Measurements from ENCODE around the gene TNFAIP8L1.

The TNFAIP8L1 gene

GRCh38 chr19:4699826-4700692 lies 60.7 kb downstream of the TNFAIP8L1 start:
- no peak for DNase-seq (ENCODE audit: extremely low read depth, low read depth)
- TF ChIP-seq CTCF (IDR thresholded peaks at IDR 0.05; ENCODE audit: low read depth, low read length, missing control alignments): no peak
- no peak overlapping the region for H3K4me3 ChIP-seq (replicated peaks; ENCODE audit: low read depth, low read length)

- no peak overlapping the region for H3K4me3 ChIP-seq (replicated peaks; ENCODE audit: low read depth, low read length)
- DNase-seq (ENCODE audit: extremely low read depth, low read depth): no peak
- TF ChIP-seq CTCF (IDR thresholded peaks at IDR 0.05; ENCODE audit: low read depth, low read length, missing control alignments): no peak
These were observed 61.3 kb downstream of the TNFAIP8L1 start for GRCh38 chr19:4700693-4700970.

GRCh38 chr19:4701557-4701956 lies 62.2 kb downstream of the TNFAIP8L1 start:
- no peak for DNase-seq (ENCODE audit: extremely low read depth, low read depth)
- no peak for TF ChIP-seq CTCF (IDR thresholded peaks at IDR 0.05; ENCODE audit: low read depth, low read length, missing control alignments)
- no peak overlapping the region for H3K4me3 ChIP-seq (replicated peaks; ENCODE audit: low read depth, low read length)

GRCh38 chr19:4702764-4703163 lies 63.4 kb downstream of the TNFAIP8L1 start:
- no peak for TF ChIP-seq CTCF (IDR thresholded peaks at IDR 0.05; ENCODE audit: low read depth, low read length, missing control alignments)
- no peak for DNase-seq (ENCODE audit: extremely low read depth, low read depth)
- H3K4me3 ChIP-seq (replicated peaks; ENCODE audit: low read depth, low read length): no peak overlapping the region

GRCh38 chr19:4703671-4704316 lies 64.5 kb downstream of the TNFAIP8L1 start:
- no peak for DNase-seq (ENCODE audit: extremely low read depth, low read depth)
- no peak for TF ChIP-seq CTCF (IDR thresholded peaks at IDR 0.05; ENCODE audit: low read depth, low read length, missing control alignments)
- H3K4me3 ChIP-seq (replicated peaks; ENCODE audit: low read depth, low read length): no peak overlapping the region

GRCh38 chr19:4704317-4704673 lies 65.0 kb downstream of the TNFAIP8L1 start:
- no peak for TF ChIP-seq CTCF (IDR thresholded peaks at IDR 0.05; ENCODE audit: low read depth, low read length, missing control alignments)
- DNase-seq (ENCODE audit: extremely low read depth, low read depth): no peak
- no peak overlapping the region for H3K4me3 ChIP-seq (replicated peaks; ENCODE audit: low read depth, low read length)

Data from HFF-Myc (cell line).